ENCODE measurements around the gene HAUS3.

HAUS3 gene

GRCh38 chr4:2241410-2242353, at the start of gene HAUS3, which contains the start of gene POLN (continued):
- TF ChIP-seq TCF7L2 (IDR thresholded peaks at IDR 0.05; ENCODE audit: borderline replicate concordance, low read depth, low read length): no peak
- TF ChIP-seq ZNF843 (tag by site-specific recombination; IDR thresholded peaks at IDR 0.05): peak; percentile 46; the same call in 1 of the 2 replicates
- no peak for TF ChIP-seq ZBTB17 (tag by site-specific recombination; IDR thresholded peaks at IDR 0.05)
- TF ChIP-seq ZNF544 (tag by site-specific recombination; IDR thresholded peaks at IDR 0.05): no peak
- TF ChIP-seq ZNF239 (tag by site-specific recombination; IDR thresholded peaks at IDR 0.05): no peak
- TF ChIP-seq ZNF391 (tag by site-specific recombination; IDR thresholded peaks at IDR 0.05; ENCODE audit: borderline replicate concordance, low read depth): peak; percentile 70; the same call in 1 of the 2 replicates
- no peak for TF ChIP-seq ZBTB1 (tag by site-specific recombination; IDR thresholded peaks at IDR 0.05)
- TF ChIP-seq, protein P1, sequence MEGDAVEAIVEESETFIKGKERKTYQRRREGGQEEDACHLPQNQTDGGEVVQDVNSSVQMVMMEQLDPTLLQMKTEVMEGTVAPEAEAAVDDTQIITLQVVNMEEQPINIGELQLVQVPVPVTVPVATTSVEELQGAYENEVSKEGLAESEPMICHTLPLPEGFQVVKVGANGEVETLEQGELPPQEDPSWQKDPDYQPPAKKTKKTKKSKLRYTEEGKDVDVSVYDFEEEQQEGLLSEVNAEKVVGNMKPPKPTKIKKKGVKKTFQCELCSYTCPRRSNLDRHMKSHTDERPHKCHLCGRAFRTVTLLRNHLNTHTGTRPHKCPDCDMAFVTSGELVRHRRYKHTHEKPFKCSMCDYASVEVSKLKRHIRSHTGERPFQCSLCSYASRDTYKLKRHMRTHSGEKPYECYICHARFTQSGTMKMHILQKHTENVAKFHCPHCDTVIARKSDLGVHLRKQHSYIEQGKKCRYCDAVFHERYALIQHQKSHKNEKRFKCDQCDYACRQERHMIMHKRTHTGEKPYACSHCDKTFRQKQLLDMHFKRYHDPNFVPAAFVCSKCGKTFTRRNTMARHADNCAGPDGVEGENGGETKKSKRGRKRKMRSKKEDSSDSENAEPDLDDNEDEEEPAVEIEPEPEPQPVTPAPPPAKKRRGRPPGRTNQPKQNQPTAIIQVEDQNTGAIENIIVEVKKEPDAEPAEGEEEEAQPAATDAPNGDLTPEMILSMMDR (tag by site-specific recombination; IDR thresholded peaks at IDR 0.05): 0 out of 2 replicates have a peak, but pooled peaks have one; percentile 35
- peak; percentile 23; the same call in 1 of the 2 replicates for TF ChIP-seq ZNF600 (tag by site-specific recombination; IDR thresholded peaks at IDR 0.05)
- TF ChIP-seq ZIC2 (tag by site-specific recombination; IDR thresholded peaks at IDR 0.05): no peak
- TF ChIP-seq, protein P2, sequence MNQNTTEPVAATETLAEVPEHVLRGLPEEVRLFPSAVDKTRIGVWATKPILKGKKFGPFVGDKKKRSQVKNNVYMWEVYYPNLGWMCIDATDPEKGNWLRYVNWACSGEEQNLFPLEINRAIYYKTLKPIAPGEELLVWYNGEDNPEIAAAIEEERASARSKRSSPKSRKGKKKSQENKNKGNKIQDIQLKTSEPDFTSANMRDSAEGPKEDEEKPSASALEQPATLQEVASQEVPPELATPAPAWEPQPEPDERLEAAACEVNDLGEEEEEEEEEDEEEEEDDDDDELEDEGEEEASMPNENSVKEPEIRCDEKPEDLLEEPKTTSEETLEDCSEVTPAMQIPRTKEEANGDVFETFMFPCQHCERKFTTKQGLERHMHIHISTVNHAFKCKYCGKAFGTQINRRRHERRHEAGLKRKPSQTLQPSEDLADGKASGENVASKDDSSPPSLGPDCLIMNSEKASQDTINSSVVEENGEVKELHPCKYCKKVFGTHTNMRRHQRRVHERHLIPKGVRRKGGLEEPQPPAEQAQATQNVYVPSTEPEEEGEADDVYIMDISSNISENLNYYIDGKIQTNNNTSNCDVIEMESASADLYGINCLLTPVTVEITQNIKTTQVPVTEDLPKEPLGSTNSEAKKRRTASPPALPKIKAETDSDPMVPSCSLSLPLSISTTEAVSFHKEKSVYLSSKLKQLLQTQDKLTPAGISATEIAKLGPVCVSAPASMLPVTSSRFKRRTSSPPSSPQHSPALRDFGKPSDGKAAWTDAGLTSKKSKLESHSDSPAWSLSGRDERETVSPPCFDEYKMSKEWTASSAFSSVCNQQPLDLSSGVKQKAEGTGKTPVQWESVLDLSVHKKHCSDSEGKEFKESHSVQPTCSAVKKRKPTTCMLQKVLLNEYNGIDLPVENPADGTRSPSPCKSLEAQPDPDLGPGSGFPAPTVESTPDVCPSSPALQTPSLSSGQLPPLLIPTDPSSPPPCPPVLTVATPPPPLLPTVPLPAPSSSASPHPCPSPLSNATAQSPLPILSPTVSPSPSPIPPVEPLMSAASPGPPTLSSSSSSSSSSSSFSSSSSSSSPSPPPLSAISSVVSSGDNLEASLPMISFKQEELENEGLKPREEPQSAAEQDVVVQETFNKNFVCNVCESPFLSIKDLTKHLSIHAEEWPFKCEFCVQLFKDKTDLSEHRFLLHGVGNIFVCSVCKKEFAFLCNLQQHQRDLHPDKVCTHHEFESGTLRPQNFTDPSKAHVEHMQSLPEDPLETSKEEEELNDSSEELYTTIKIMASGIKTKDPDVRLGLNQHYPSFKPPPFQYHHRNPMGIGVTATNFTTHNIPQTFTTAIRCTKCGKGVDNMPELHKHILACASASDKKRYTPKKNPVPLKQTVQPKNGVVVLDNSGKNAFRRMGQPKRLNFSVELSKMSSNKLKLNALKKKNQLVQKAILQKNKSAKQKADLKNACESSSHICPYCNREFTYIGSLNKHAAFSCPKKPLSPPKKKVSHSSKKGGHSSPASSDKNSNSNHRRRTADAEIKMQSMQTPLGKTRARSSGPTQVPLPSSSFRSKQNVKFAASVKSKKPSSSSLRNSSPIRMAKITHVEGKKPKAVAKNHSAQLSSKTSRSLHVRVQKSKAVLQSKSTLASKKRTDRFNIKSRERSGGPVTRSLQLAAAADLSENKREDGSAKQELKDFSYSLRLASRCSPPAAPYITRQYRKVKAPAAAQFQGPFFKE (tag by site-specific recombination; IDR thresholded peaks at IDR 0.05; ENCODE audit: borderline replicate concordance): no peak
- no peak for TF ChIP-seq MEIS1 (CRISPR knock-in tag; IDR thresholded peaks at IDR 0.05; ENCODE audit: borderline replicate concordance)
- TF ChIP-seq ZFP3 (tag by site-specific recombination; IDR thresholded peaks at IDR 0.05; ENCODE audit: low read depth): no peak
- TF ChIP-seq HIC1 (tag by site-specific recombination; IDR thresholded peaks at IDR 0.05): peak; percentile 99
- no peak for TF ChIP-seq ZNF155 (tag by site-specific recombination; IDR thresholded peaks at IDR 0.05)
- TF ChIP-seq SP3 (tag by site-specific recombination; IDR thresholded peaks at IDR 0.05): peak; percentile 90
- no peak for TF ChIP-seq ZNF837 (tag by site-specific recombination; IDR thresholded peaks at IDR 0.05)
- TF ChIP-seq ZNF76 (tag by site-specific recombination; IDR thresholded peaks at IDR 0.05; ENCODE audit: borderline replicate concordance, low read depth): peak; percentile 91
- no peak for TF ChIP-seq ZNF132 (tag by site-specific recombination; IDR thresholded peaks at IDR 0.05; ENCODE audit: borderline replicate concordance)
- peak; percentile 33; the same call in 1 of the 2 replicates for TF ChIP-seq ZNF121 (tag by site-specific recombination; IDR thresholded peaks at IDR 0.05)
- peak; percentile 50; the same call in 1 of the 2 replicates for TF ChIP-seq KLF7 (tag by site-specific recombination; IDR thresholded peaks at IDR 0.05; ENCODE audit: borderline replicate concordance)
- TF ChIP-seq SETDB1 (IDR thresholded peaks at IDR 0.05; ENCODE audit: insufficient read length, low read length): no peak
- TF ChIP-seq ZNF2 (tag by site-specific recombination; IDR thresholded peaks at IDR 0.05): peak; percentile 72
- TF ChIP-seq ZNF426 (tag by site-specific recombination; IDR thresholded peaks at IDR 0.05): no peak
- no peak for TF ChIP-seq ZNF514 (tag by site-specific recombination; IDR thresholded peaks at IDR 0.05)
- no peak for TF ChIP-seq ZNF324 (tag by site-specific recombination; IDR thresholded peaks at IDR 0.05)
- peak; percentile 37 for TF ChIP-seq KLF1 (tag by site-specific recombination; IDR thresholded peaks at IDR 0.05)
- peak; percentile 76; the same call in 1 of the 2 replicates for TF ChIP-seq ZBTB48 (tag by site-specific recombination; IDR thresholded peaks at IDR 0.05)
- no peak for TF ChIP-seq ZNF184 (tag by site-specific recombination; IDR thresholded peaks at IDR 0.05)
- TF ChIP-seq ZNF571 (tag by site-specific recombination; IDR thresholded peaks at IDR 0.05): no peak
- TF ChIP-seq ZNF404 (tag by site-specific recombination; IDR thresholded peaks at IDR 0.05): no peak

Data from HEK293 (cell line).